Colonic mucosa (tissue), 4 donors: Measurements from ENCODE around the gene SECISBP2. TPM values are rescaled to one million over a fixed set of nuclear protein-coding genes. Genes with fewer than 3 reads are reported as not detected.

Experiments
- DNase-seq: peaks from one replicate; pipeline ENCODE4 v3.0.0-alpha.2; 2020
- H3K27ac ChIP-seq: fragments of 200-600 bp; one replicate; pipeline ENCODE4 v1.8.0; 2021
- H3K27me3 ChIP-seq: fragments of 200-600 bp; one replicate; pipeline ENCODE4 v1.8.0; 2021
- H3K36me3 ChIP-seq: fragments of 200-600 bp; one replicate; pipeline ENCODE4 v1.8.0; 2021
- H3K4me1 ChIP-seq: fragments of 200-600 bp; one replicate; pipeline ENCODE4 v1.8.0; 2021; ENCODE audit warnings: mild to moderate bottlenecking
- H3K4me3 ChIP-seq: fragments of 200-600 bp; one replicate; pipeline ENCODE4 v1.8.0; 2021
- H3K9ac ChIP-seq, 2 donors: one replicate each; pipeline ENCODE4 v1.7.0; 2013; ENCODE audit warnings: control low read depth in 2 of 2, low read depth in 2 of 2, low read length in 2 of 2
- H3K9me3 ChIP-seq: fragments of 200-600 bp; one replicate; pipeline ENCODE4 v1.8.0; 2021
- CTCF ChIP-seq: fragments of 200-600 bp; IDR thresholded peaks from one replicate; pipeline ENCODE4 v1.8.0; 2022; ENCODE audit warnings: antibody characterized with exemption, mild to moderate bottlenecking
- intact Hi-C: fragments of 100-400 bp; cut with DNase I; formaldehyde crosslinking; loops from one replicate; pipeline ENCODE4 v1.14.1; 2022
- total RNA-seq, 2 donors: library from RNA; stranded (reverse); fragmentation: NEBNext Ultra II Directional in 1 of 2; extraction: Animal tissue kit (Norgen Biotek cat#: 25700) in 1 of 2; gene quantifications; one replicate each; pipeline ENCODE4 v1.2.1, GENCODE V29; 2021
- donor health status: healthy.
- donor health status: DM: no; HTN: no; CAD: no.
- donor health status: DM: no; HTN: no; CAD: no.

SECISBP2 gene
- total RNA-seq, 2 donors from 2014 or later, result 37.6 to 42.2 TPM

GRCh38 chr9:89381308-89381609 lies 63.0 kb downstream of the SECISBP2 start:
- Histone ChIP-seq H3K36me3 (no peaks in the 10 kb centered on the region), H3K27ac (no peak overlapping the region), H3K4me1 (no peaks in the 10 kb centered on the region), H3K27me3 (no peaks in the 10 kb centered on the region), H3K9ac (no peak overlapping the region), H3K4me3 (no peak overlapping the region), H3K9me3 (no peaks in the 10 kb centered on the region)
- no peak for DNase-seq
- intact Hi-C loops, result no loop called here
- no peak for TF ChIP-seq CTCF

- Histone ChIP-seq H3K27me3 (no peaks in the 10 kb centered on the region), H3K4me3 (no peak overlapping the region), H3K4me1 (no peaks in the 10 kb centered on the region), H3K27ac (no peak overlapping the region), H3K36me3 (no peaks in the 10 kb centered on the region), H3K9me3 (no peaks in the 10 kb centered on the region), H3K9ac (no peak overlapping the region)
- intact Hi-C loops, result no loop called here
- no peak for TF ChIP-seq CTCF
- no peak for DNase-seq
These were observed 64.0 kb downstream of the SECISBP2 start for GRCh38 chr9:89382026-89382986.

- intact Hi-C loops, result no loop called here
- DNase-seq, result no peak
- H3K9ac ChIP-seq, result no peak overlapping the region
- no peak for TF ChIP-seq CTCF
- no peak overlapping the region for H3K4me3 ChIP-seq
- H3K9me3 ChIP-seq, result no peaks in the 10 kb centered on the region
- H3K27me3 ChIP-seq, result no peaks in the 10 kb centered on the region
- H3K27ac ChIP-seq, result no peak overlapping the region
- H3K4me1 ChIP-seq, result no peaks in the 10 kb centered on the region
- no peaks in the 10 kb centered on the region for H3K36me3 ChIP-seq
These were observed 64.9 kb downstream of the SECISBP2 start for GRCh38 chr9:89383030-89383720.

- Histone ChIP-seq H3K9ac (no peak overlapping the region), H3K27ac (no peak overlapping the region), H3K27me3 (no peaks in the 10 kb centered on the region), H3K36me3 (no peaks in the 10 kb centered on the region), H3K4me3 (no peak overlapping the region), H3K9me3 (no peaks in the 10 kb centered on the region), H3K4me1 (no peaks in the 10 kb centered on the region)
- intact Hi-C loops, result no loop called here
- no peak for DNase-seq
- no peak for TF ChIP-seq CTCF
These were observed 65.5 kb downstream of the SECISBP2 start for GRCh38 chr9:89383721-89384300.

GRCh38 chr9:89384783-89385182 lies 66.5 kb downstream of the SECISBP2 start:
- H3K27ac ChIP-seq, result no peak overlapping the region
- H3K36me3 ChIP-seq, result no peaks in the 10 kb centered on the region
- no peaks in the 10 kb centered on the region for H3K27me3 ChIP-seq
- H3K4me1 ChIP-seq, result no peaks in the 10 kb centered on the region
- intact Hi-C loops, result no loop called here
- H3K9ac ChIP-seq, result no peak overlapping the region
- H3K4me3 ChIP-seq, result no peak overlapping the region
- DNase-seq, result no peak
- no peaks in the 10 kb centered on the region for H3K9me3 ChIP-seq
- TF ChIP-seq CTCF, result no peak
